Measurements from ENCODE around the gene PCDHA1.

Gene PCDHA1

GRCh38 chr5:140927228-140927573 lies 141.3 kb downstream of the PCDHA1 start:
- peaks cover 16% of the 10 kb centered on the region for H3K27me3 ChIP-seq (replicated peaks)
- TF ChIP-seq CTCF (IDR thresholded peaks at IDR 0.05; ENCODE audit: low read depth, low read length, missing control alignments), result no peak

GRCh38 chr5:140934964-140935606 lies 149.1 kb downstream of the PCDHA1 start:
- H3K27me3 ChIP-seq (replicated peaks), result no peaks in the 10 kb centered on the region
- no peak for TF ChIP-seq CTCF (IDR thresholded peaks at IDR 0.05; ENCODE audit: low read depth, low read length, missing control alignments)
- H3K4me3 ChIP-seq (ENCODE audit: low read depth, low read length), result no peak overlapping the region
- no peaks in the 10 kb centered on the region for H3K36me3 ChIP-seq (replicated peaks)
- H3K27ac ChIP-seq, result no peak overlapping the region
- no peak for DNase-seq
- in situ Hi-C loops (cut with HindIII; ENCODE audit: low pct_ligation_motif_present, low sequenced_read_pairs), result no loop called here

More at GRCh38 chr5:140927228-140927573, 141.3 kb downstream of the PCDHA1 start:
- Histone ChIP-seq H3K4me3 (ENCODE audit: low read depth, low read length) (peak overlapping the region; percentile 24), H3K27ac (no peak overlapping the region), H3K36me3 (replicated peaks) (no peaks in the 10 kb centered on the region)
- no peak for DNase-seq
- in situ Hi-C loops (cut with HindIII; ENCODE audit: low pct_ligation_motif_present, low sequenced_read_pairs), result no loop called here

GRCh38 chr5:140946578-140946977 lies 160.6 kb downstream of the PCDHA1 start:
- H3K27me3 ChIP-seq (replicated peaks), result no peaks in the 10 kb centered on the region
- in situ Hi-C loops (cut with HindIII; ENCODE audit: low pct_ligation_motif_present, low sequenced_read_pairs), result no loop called here
- no peak overlapping the region for H3K4me3 ChIP-seq (ENCODE audit: low read depth, low read length)
- no peak overlapping the region for H3K27ac ChIP-seq
- TF ChIP-seq CTCF (IDR thresholded peaks at IDR 0.05; ENCODE audit: low read depth, low read length, missing control alignments), result no peak
- no peak for DNase-seq
- no peaks in the 10 kb centered on the region for H3K36me3 ChIP-seq (replicated peaks)

GRCh38 chr5:140951636-140952035 lies 165.7 kb downstream of the PCDHA1 start:
- no peak for DNase-seq
- no peak overlapping the region for H3K4me3 ChIP-seq (ENCODE audit: low read depth, low read length)
- H3K36me3 ChIP-seq (replicated peaks), result no peaks in the 10 kb centered on the region
- in situ Hi-C loops (cut with HindIII; ENCODE audit: low pct_ligation_motif_present, low sequenced_read_pairs), result no loop called here
- no peak for TF ChIP-seq CTCF (IDR thresholded peaks at IDR 0.05; ENCODE audit: low read depth, low read length, missing control alignments)
- no peaks in the 10 kb centered on the region for H3K27me3 ChIP-seq (replicated peaks)
- no peak overlapping the region for H3K27ac ChIP-seq

- H3K4me3 ChIP-seq (ENCODE audit: low read depth, low read length), result no peak overlapping the region
- in situ Hi-C loops (cut with HindIII; ENCODE audit: low pct_ligation_motif_present, low sequenced_read_pairs), result no loop called here
- no peak for DNase-seq
- TF ChIP-seq CTCF (IDR thresholded peaks at IDR 0.05; ENCODE audit: low read depth, low read length, missing control alignments), result no peak
- H3K27ac ChIP-seq, result no peak overlapping the region
- H3K36me3 ChIP-seq (replicated peaks), result no peaks in the 10 kb centered on the region
- H3K27me3 ChIP-seq (replicated peaks), result no peaks in the 10 kb centered on the region
Observed at GRCh38 chr5:140953234-140953633, 167.3 kb downstream of the PCDHA1 start.

GRCh38 chr5:140962190-140962589 lies 176.2 kb downstream of the PCDHA1 start:
- TF ChIP-seq CTCF (IDR thresholded peaks at IDR 0.05; ENCODE audit: low read depth, low read length, missing control alignments), result no peak
- Histone ChIP-seq H3K27ac (no peak overlapping the region), H3K36me3 (replicated peaks) (no peaks in the 10 kb centered on the region), H3K4me3 (ENCODE audit: low read depth, low read length) (no peak overlapping the region), H3K27me3 (replicated peaks) (peaks cover 3% of the 10 kb centered on the region)
- DNase-seq, result no peak
- in situ Hi-C loops (cut with HindIII; ENCODE audit: low pct_ligation_motif_present, low sequenced_read_pairs), result no loop called here
